H9 (cell line): Measurements from ENCODE around the gene COL18A1. TPM values are rescaled to one million over a fixed set of nuclear protein-coding genes. Genes with fewer than 3 reads are reported as not detected.

ENCODE experiments used
- DNase-seq: peaks from one replicate; pipeline ENCODE4 v3.0.0-alpha.2; 2017
- H2AFZ ChIP-seq: one replicate; pipeline ENCODE4 v1.6.1; 2013; ENCODE audit warnings: mild to moderate bottlenecking, low read length, control low read depth, moderate library complexity
- H2AK5ac ChIP-seq: 2 replicates; pipeline ENCODE4 v1.6.1; 2013; ENCODE audit warnings: low read length, control low read depth, mixed read lengths; ENCODE audit not compliant: insufficient read length
- H2BK120ac ChIP-seq: one replicate; pipeline ENCODE4 v1.6.1; 2013; ENCODE audit warnings: low read depth, mild to moderate bottlenecking, low read length, control low read depth, inconsistent platforms; ENCODE audit not compliant: poor library complexity, severe bottlenecking
- H2BK12ac ChIP-seq: 2 replicates; pipeline ENCODE4 v1.6.1; 2013; ENCODE audit warnings: low read length, control low read depth, mixed read lengths, low read depth; ENCODE audit not compliant: insufficient read length
- H2BK15ac ChIP-seq: 2 replicates; pipeline ENCODE4 v1.6.1; 2013; ENCODE audit warnings: low read depth, low read length, control low read depth
- H2BK20ac ChIP-seq: one replicate; pipeline ENCODE4 v1.6.1; 2013; ENCODE audit warnings: low read depth, mild to moderate bottlenecking, low read length, control low read depth, inconsistent platforms; ENCODE audit not compliant: poor library complexity, severe bottlenecking
- H2BK5ac ChIP-seq: 2 replicates; pipeline ENCODE4 v1.6.1; 2013; ENCODE audit warnings: low read length, control low read depth, mixed read lengths; ENCODE audit not compliant: insufficient read length
- H3K14ac ChIP-seq: 2 replicates; pipeline ENCODE4 v1.6.1; 2013; ENCODE audit warnings: low read length, control low read depth; ENCODE audit not compliant: insufficient read depth
- H3K18ac ChIP-seq: 2 replicates; pipeline ENCODE4 v1.6.1; 2013; ENCODE audit warnings: low read depth, mild to moderate bottlenecking, mixed read lengths, low read length, control low read depth; ENCODE audit not compliant: insufficient read length
- H3K23ac ChIP-seq: 2 replicates; pipeline ENCODE4 v1.6.1; 2013; ENCODE audit warnings: low read length, control low read depth, mixed read lengths, low read depth; ENCODE audit not compliant: insufficient read length
- H3K23me2 ChIP-seq: 2 replicates; pipeline ENCODE4 v1.6.1; 2013; ENCODE audit warnings: low read depth, mild to moderate bottlenecking, mixed read lengths, low read length, control low read depth; ENCODE audit not compliant: insufficient read length, poor library complexity, severe bottlenecking
- H3K27ac ChIP-seq: 2 replicates; pipeline ENCODE4 v1.5.1; 2013; ENCODE audit warnings: low read length, control low read depth, mixed read lengths, low read depth; ENCODE audit not compliant: insufficient read length
- H3K27me3 ChIP-seq: 2 replicates; pipeline ENCODE4 v1.6.1; 2013; ENCODE audit warnings: low read length, control low read depth, inconsistent platforms; ENCODE audit not compliant: insufficient read depth
- H3K4ac ChIP-seq: 2 replicates; pipeline ENCODE4 v1.6.1; 2013; ENCODE audit warnings: low read depth, mild to moderate bottlenecking, control low read depth, inconsistent platforms, low read length, moderate library complexity
- H3K4me1 ChIP-seq: 2 replicates; pipeline ENCODE4 v1.6.1; 2013; ENCODE audit warnings: low read length, control low read depth, inconsistent platforms; ENCODE audit not compliant: insufficient read depth
- H3K4me2 ChIP-seq: 2 replicates; pipeline ENCODE4 v1.6.1; 2013; ENCODE audit warnings: low read length, control low read depth, mixed read lengths; ENCODE audit not compliant: insufficient read length, insufficient read depth
- H3K56ac ChIP-seq: 2 replicates; pipeline ENCODE4 v1.6.1; 2013; ENCODE audit warnings: low read depth, mild to moderate bottlenecking, mixed read lengths, low read length, control low read depth; ENCODE audit not compliant: insufficient read length
- H3K79me1 ChIP-seq: 2 replicates; pipeline ENCODE4 v1.6.1; 2013; ENCODE audit warnings: low read depth, mild to moderate bottlenecking, moderate library complexity, low read length, control low read depth, inconsistent platforms; ENCODE audit not compliant: insufficient read depth, poor library complexity, severe bottlenecking
- H3K79me2 ChIP-seq: 2 replicates; pipeline ENCODE4 v1.6.1; 2013; ENCODE audit warnings: low read length, control low read depth, inconsistent platforms; ENCODE audit not compliant: insufficient read depth
- H3K9ac ChIP-seq: 2 replicates; pipeline ENCODE4 v1.6.1; 2013; ENCODE audit warnings: low read length, control low read depth, mixed read lengths; ENCODE audit not compliant: insufficient read length; ENCODE audit errors: extremely low read depth
- H3K9me3 ChIP-seq: one replicate; pipeline ENCODE4 v1.6.1; 2013; ENCODE audit warnings: low read depth, low read length, inconsistent platforms; ENCODE audit not compliant: control insufficient read depth
- H3T11ph ChIP-seq: one replicate; pipeline ENCODE4 v1.6.1; 2013; ENCODE audit warnings: mild to moderate bottlenecking, low read length, control low read depth, inconsistent platforms
- H4K20me1 ChIP-seq: one replicate; pipeline ENCODE4 v1.6.1; 2013; ENCODE audit not compliant: control insufficient read depth, insufficient read length, insufficient read depth
- H4K5ac ChIP-seq: 2 replicates; pipeline ENCODE4 v1.6.1; 2013; ENCODE audit warnings: low read depth, mild to moderate bottlenecking, mixed read lengths, low read length, control low read depth; ENCODE audit not compliant: insufficient read length
- H4K8ac ChIP-seq: replicated peaks from 2 replicates; pipeline ENCODE4 v1.6.1; 2013; ENCODE audit warnings: low read length, control low read depth, mixed read lengths, low read depth; ENCODE audit not compliant: insufficient read length
- H4K91ac ChIP-seq: 2 replicates; pipeline ENCODE4 v1.6.1; 2013; ENCODE audit warnings: low read depth, mild to moderate bottlenecking, moderate library complexity, mixed read lengths, low read length, control low read depth; ENCODE audit not compliant: insufficient read length
- H3K27ac Mint-ChIP-seq, 3 experiments: 2 replicates in 2 of 3; 3 replicates in 1 of 3; pipeline ENCODE4 v1.8.0; 2020 to 2021; ENCODE audit warnings: mixed read lengths in 3 of 3, mild to moderate bottlenecking in 1 of 3, moderate library complexity in 1 of 3
- H3K27me3 Mint-ChIP-seq: 2 replicates; pipeline ENCODE4 v1.8.0; 2021; ENCODE audit warnings: low read depth, mild to moderate bottlenecking, moderate library complexity, mixed read lengths
- H3K36me3 Mint-ChIP-seq, 3 experiments: 2 replicates in 2 of 3; 3 replicates in 1 of 3; pipeline ENCODE4 v1.8.0; 2020 to 2021; ENCODE audit warnings: low read depth in 3 of 3, mixed read lengths in 3 of 3; ENCODE audit not compliant: insufficient read depth in 1 of 3
- H3K4me1 Mint-ChIP-seq, 2 experiments: 2 replicates each; pipeline ENCODE4 v1.8.0; 2020; ENCODE audit warnings: mixed read lengths in 2 of 2
- H3K4me3 Mint-ChIP-seq, 2 experiments: 2 replicates in 1 of 2; 3 replicates in 1 of 2; pipeline ENCODE4 v1.8.0; 2020 to 2021; ENCODE audit warnings: mild to moderate bottlenecking in 2 of 2, mixed read lengths in 2 of 2, moderate library complexity in 1 of 2
- H3K9me3 Mint-ChIP-seq, 2 experiments: 2 replicates in 1 of 2; 3 replicates in 1 of 2; pipeline ENCODE4 v1.8.0; 2020; ENCODE audit warnings: mild to moderate bottlenecking in 2 of 2, mixed read lengths in 2 of 2, moderate library complexity in 1 of 2
- CTCF ChIP-seq: fragments of 200-600 bp; sonication (generic); conservative IDR thresholded peaks from 3 replicates; pipeline ENCODE4 v1.8.0; 2021; ENCODE audit warnings: antibody characterized with exemption, mild to moderate bottlenecking
- WGBS: extraction: QIAGEN DNeasy Blood & Tissue Kit; methylation state at CpG from one replicate; pipeline ENCODE4 v1.1.7; 2013; ENCODE audit warnings: missing lambda C conversion rate, low lambda C conversion rate, mixed read lengths; ENCODE audit not compliant: insufficient read length; ENCODE audit errors: extremely low coverage; 5-methylcytosine and 5-hydroxymethylcytosine counted together
- total RNA-seq: library from RNA; stranded (reverse); gene quantifications from 2 replicates; pipeline ENCODE4 v1.2.1, GENCODE V29; 2021

The COL18A1 gene
- total RNA-seq, 1 experiment from 2014 or later = 232 TPM

GRCh38 chr21:45396620-45396995 lies 8.4 kb upstream of the COL18A1 start:
- Histone ChIP-seq H3K14ac (no peak overlapping the region), H2AFZ (no peak overlapping the region), H2AK5ac (no peak overlapping the region), H3K27me3 (no peaks in the 10 kb centered on the region), H3K27ac (no peak overlapping the region), H4K8ac (no peak overlapping the region), H2BK120ac (no peak overlapping the region), H4K91ac (no peak overlapping the region), H3K56ac (no peak overlapping the region), H4K20me1 (no peaks in the 10 kb centered on the region), H3K79me2 (no peaks in the 10 kb centered on the region), H3K18ac (no peak overlapping the region), H3K23ac (no peak overlapping the region), H3K9ac (no peak overlapping the region), H3K4me2 (no peak overlapping the region), H2BK5ac (no peak overlapping the region), H2BK12ac (no peak overlapping the region), H3T11ph (no peak overlapping the region), H3K23me2 (no peaks in the 10 kb centered on the region), H2BK15ac (no peak overlapping the region), H4K5ac (no peak overlapping the region), H3K4ac (no peak overlapping the region), H3K79me1 (no peaks in the 10 kb centered on the region), H3K4me1 (no peaks in the 10 kb centered on the region), H3K9me3 (no peaks in the 10 kb centered on the region), H2BK20ac (no peak overlapping the region)
- Mint-ChIP-seq H3K4me1 (no peaks in the 10 kb centered on the region), H3K4me3 (no peak overlapping the region), H3K27me3 (peaks cover 32% of the 10 kb centered on the region), H3K9me3 (peaks cover 9 to 14% of the 10 kb centered on the region in 2 experiments), H3K27ac (no peak overlapping the region), H3K36me3 (peaks cover 4 to 8% (median 6%) of the 10 kb centered on the region in 3 experiments)
- no peak for DNase-seq
- TF ChIP-seq CTCF = no peak
- WGBS = no CpG with 5 or more reads among the region's 8 CpGs
